Renal cortical epithelial cell (primary cell): ENCODE measurements around the gene FLNB. TPM values are rescaled to one million over a fixed set of nuclear protein-coding genes. Genes with fewer than 3 reads are reported as not detected.

Experiments
- DNase-seq: peaks from one replicate; pipeline ENCODE4 v3.0.0-alpha.2; 2011; ENCODE audit warnings: low read depth
- total RNA-seq: library from RNA; depleted of rRNA; stranded (reverse); fragments of >200 nt; gene quantifications from 2 replicates; pipeline ENCODE4 v1.2.3, GENCODE V29; 2014

FLNB gene
- 342 and 459 TPM in 2 replicates for total RNA-seq

- DNase-seq = no peak
Measured at GRCh38 chr3:58008141-58009025, at the start of gene FLNB. FLNB (plus strand) TSS chr3:58008422; CDS start chr3:58008565, 143 bp downstream.

- DNase-seq = no peak
Measured at GRCh38 chr3:57958642-57959422, 49.4 kb upstream of the FLNB start.

- DNase-seq = no peak
Measured at GRCh38 chr3:57959423-57960173, 48.6 kb upstream of the FLNB start.

GRCh38 chr3:57960174-57960505 is 48.1 kb upstream of the FLNB start:
- no peak for DNase-seq

- no peak for DNase-seq
Measured at GRCh38 chr3:57961177-57961827, 46.9 kb upstream of the FLNB start.

- DNase-seq = peak; percentile 39
Measured at GRCh38 chr3:57961828-57962447, 46.3 kb upstream of the FLNB start.

- DNase-seq = no peak
Measured at GRCh38 chr3:57962448-57962834, 45.8 kb upstream of the FLNB start.

GRCh38 chr3:57963811-57964346 is 44.3 kb upstream of the FLNB start:
- no peak for DNase-seq

GRCh38 chr3:57966829-57967228 is 41.4 kb upstream of the FLNB start:
- DNase-seq = peak; percentile 39

GRCh38 chr3:57967590-57967989 is 40.6 kb upstream of the FLNB start:
- no peak for DNase-seq

GRCh38 chr3:57968501-57968900 is 39.7 kb upstream of the FLNB start:
- no peak for DNase-seq

GRCh38 chr3:57971975-57972374 is 36.2 kb upstream of the FLNB start:
- DNase-seq = no peak

- no peak for DNase-seq
Measured at GRCh38 chr3:57972531-57973111, 35.6 kb upstream of the FLNB start.

GRCh38 chr3:57973715-57974477 is 34.3 kb upstream of the FLNB start:
- no peak for DNase-seq

- peak; percentile 89 for DNase-seq
Measured at GRCh38 chr3:57974796-57975388, 33.3 kb upstream of the FLNB start.

- peak; percentile 47 for DNase-seq
Measured at GRCh38 chr3:57977818-57978235, 30.4 kb upstream of the FLNB start.

- DNase-seq = no peak
Measured at GRCh38 chr3:57978316-57978715, 29.9 kb upstream of the FLNB start.

- no peak for DNase-seq
Measured at GRCh38 chr3:57980416-57980815, 27.8 kb upstream of the FLNB start.

GRCh38 chr3:57981483-57982087 is 26.6 kb upstream of the FLNB start:
- no peak for DNase-seq
